Measurements from ENCODE around the gene SPRY4. TPM values are rescaled to one million over a fixed set of nuclear protein-coding genes. Genes with fewer than 3 reads are reported as not detected.
A peak's percentile ranks its signal among the peaks of the same experiment; 100 is the strongest.

Gene SPRY4
- total RNA-seq, 1 donor from 2014 or later, result 23.4 TPM

- H3K9me3 Mint-ChIP-seq (ENCODE audit: unreplicated experiment), result no peaks in the 10 kb centered on the region
- H3K4me1 Mint-ChIP-seq (ENCODE audit: low read depth, unreplicated experiment), result peaks cover 51% of the 10 kb centered on the region
- Histone ChIP-seq H3K79me2 (ENCODE audit: insufficient read depth, low read length) (peaks cover 100% of the 10 kb centered on the region), H4K20me1 (ENCODE audit: insufficient read depth, low read length) (peaks cover 98% of the 10 kb centered on the region), H3K27me3 (ENCODE audit: insufficient read depth, low read length) (no peaks in the 10 kb centered on the region), H3K4me2 (ENCODE audit: low read length) (peak overlapping the region; percentile 97), H3K9ac (ENCODE audit: low read length) (peak overlapping the region; percentile 65), H2AFZ (ENCODE audit: low read depth, low read length) (no peak overlapping the region), H3K36me3 (ENCODE audit: insufficient read depth, low read length) (peaks cover 25% of the 10 kb centered on the region), H3K4me1 (ENCODE audit: insufficient read depth, low read length) (peaks cover 68% of the 10 kb centered on the region), H3K9me3 (ENCODE audit: insufficient read depth, low read depth, low read length) (no peaks in the 10 kb centered on the region), H3K27ac (ENCODE audit: low read depth, low read length) (no peak overlapping the region), H3K4me3 (ENCODE audit: insufficient read depth, low read depth, low read length) (peak overlapping the region; percentile 58)
- H3K36me3 Mint-ChIP-seq (ENCODE audit: low read depth, unreplicated experiment), result no peaks in the 10 kb centered on the region
- peak overlapping the region; percentile 79 for H3K27ac Mint-ChIP-seq (ENCODE audit: unreplicated experiment)
- H3K27me3 Mint-ChIP-seq (ENCODE audit: low read depth, unreplicated experiment), result no peaks in the 10 kb centered on the region
- H3K4me3 Mint-ChIP-seq (ENCODE audit: unreplicated experiment), result peak overlapping the region; percentile 78
- TF ChIP-seq EZH2 (IDR thresholded peaks at IDR 0.05; ENCODE audit: insufficient read depth, low read length), result no peak
- TF ChIP-seq, protein P1, sequence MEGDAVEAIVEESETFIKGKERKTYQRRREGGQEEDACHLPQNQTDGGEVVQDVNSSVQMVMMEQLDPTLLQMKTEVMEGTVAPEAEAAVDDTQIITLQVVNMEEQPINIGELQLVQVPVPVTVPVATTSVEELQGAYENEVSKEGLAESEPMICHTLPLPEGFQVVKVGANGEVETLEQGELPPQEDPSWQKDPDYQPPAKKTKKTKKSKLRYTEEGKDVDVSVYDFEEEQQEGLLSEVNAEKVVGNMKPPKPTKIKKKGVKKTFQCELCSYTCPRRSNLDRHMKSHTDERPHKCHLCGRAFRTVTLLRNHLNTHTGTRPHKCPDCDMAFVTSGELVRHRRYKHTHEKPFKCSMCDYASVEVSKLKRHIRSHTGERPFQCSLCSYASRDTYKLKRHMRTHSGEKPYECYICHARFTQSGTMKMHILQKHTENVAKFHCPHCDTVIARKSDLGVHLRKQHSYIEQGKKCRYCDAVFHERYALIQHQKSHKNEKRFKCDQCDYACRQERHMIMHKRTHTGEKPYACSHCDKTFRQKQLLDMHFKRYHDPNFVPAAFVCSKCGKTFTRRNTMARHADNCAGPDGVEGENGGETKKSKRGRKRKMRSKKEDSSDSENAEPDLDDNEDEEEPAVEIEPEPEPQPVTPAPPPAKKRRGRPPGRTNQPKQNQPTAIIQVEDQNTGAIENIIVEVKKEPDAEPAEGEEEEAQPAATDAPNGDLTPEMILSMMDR (IDR thresholded peaks at IDR 0.05; ENCODE audit: insufficient read depth, low read depth, low read length), result no peak
- FAIRE-seq (no peak), DNase-seq (ENCODE audit: low read depth) (no peak)
These were observed 5.0 kb downstream of the SPRY4 start for GRCh38 chr5:142319560-142320429.

- H3K9ac ChIP-seq (ENCODE audit: low read length), result peak overlapping the region; percentile 4
- no peaks in the 10 kb centered on the region for H3K36me3 Mint-ChIP-seq (ENCODE audit: low read depth, unreplicated experiment)
These were observed 5.7 kb downstream of the SPRY4 start for GRCh38 chr5:142319105-142319504.

More at GRCh38 chr5:142319105-142319504, 5.7 kb downstream of the SPRY4 start:
- peak overlapping the region; percentile 47 for H3K27ac Mint-ChIP-seq (ENCODE audit: unreplicated experiment)
- peaks cover 51% of the 10 kb centered on the region for H3K4me1 Mint-ChIP-seq (ENCODE audit: low read depth, unreplicated experiment)
- Histone ChIP-seq H3K4me1 (ENCODE audit: insufficient read depth, low read length) (peaks cover 73% of the 10 kb centered on the region), H3K36me3 (ENCODE audit: insufficient read depth, low read length) (peaks cover 25% of the 10 kb centered on the region), H3K4me2 (ENCODE audit: low read length) (peak overlapping the region; percentile 97), H3K27me3 (ENCODE audit: insufficient read depth, low read length) (no peaks in the 10 kb centered on the region), H4K20me1 (ENCODE audit: insufficient read depth, low read length) (peaks cover 98% of the 10 kb centered on the region), H3K79me2 (ENCODE audit: insufficient read depth, low read length) (peaks cover 100% of the 10 kb centered on the region), H3K27ac (ENCODE audit: low read depth, low read length) (no peak overlapping the region), H2AFZ (ENCODE audit: low read depth, low read length) (no peak overlapping the region), H3K4me3 (ENCODE audit: insufficient read depth, low read depth, low read length) (no peak overlapping the region), H3K9me3 (ENCODE audit: insufficient read depth, low read depth, low read length) (no peaks in the 10 kb centered on the region)
- TF ChIP-seq EZH2 (IDR thresholded peaks at IDR 0.05; ENCODE audit: insufficient read depth, low read length), result no peak
- TF ChIP-seq, protein P1 (IDR thresholded peaks at IDR 0.05; ENCODE audit: insufficient read depth, low read depth, low read length), result no peak
- H3K4me3 Mint-ChIP-seq (ENCODE audit: unreplicated experiment), result no peak overlapping the region
- FAIRE-seq, result no peak
- DNase-seq (ENCODE audit: low read depth), result no peak
- no peaks in the 10 kb centered on the region for H3K27me3 Mint-ChIP-seq (ENCODE audit: low read depth, unreplicated experiment)
- H3K9me3 Mint-ChIP-seq (ENCODE audit: unreplicated experiment), result no peaks in the 10 kb centered on the region

Measured in astrocyte (in vitro differentiated cells and primary cell).